Stimulated activated CD8-positive, alpha-beta memory T cell treated with anti-CD3 and anti-CD28 coated beads, Interleukin-15, amount 100 ng/mL, for 48 hours (primary cell): ENCODE measurements around the gene GRIK3.

Source experiments
- DNase-seq, 2 donors: peaks; one replicate each; pipeline ENCODE4 v3.0.0-alpha.2; 2020; ENCODE audit warnings: low read depth in 2 of 2

Gene GRIK3

DNA sequence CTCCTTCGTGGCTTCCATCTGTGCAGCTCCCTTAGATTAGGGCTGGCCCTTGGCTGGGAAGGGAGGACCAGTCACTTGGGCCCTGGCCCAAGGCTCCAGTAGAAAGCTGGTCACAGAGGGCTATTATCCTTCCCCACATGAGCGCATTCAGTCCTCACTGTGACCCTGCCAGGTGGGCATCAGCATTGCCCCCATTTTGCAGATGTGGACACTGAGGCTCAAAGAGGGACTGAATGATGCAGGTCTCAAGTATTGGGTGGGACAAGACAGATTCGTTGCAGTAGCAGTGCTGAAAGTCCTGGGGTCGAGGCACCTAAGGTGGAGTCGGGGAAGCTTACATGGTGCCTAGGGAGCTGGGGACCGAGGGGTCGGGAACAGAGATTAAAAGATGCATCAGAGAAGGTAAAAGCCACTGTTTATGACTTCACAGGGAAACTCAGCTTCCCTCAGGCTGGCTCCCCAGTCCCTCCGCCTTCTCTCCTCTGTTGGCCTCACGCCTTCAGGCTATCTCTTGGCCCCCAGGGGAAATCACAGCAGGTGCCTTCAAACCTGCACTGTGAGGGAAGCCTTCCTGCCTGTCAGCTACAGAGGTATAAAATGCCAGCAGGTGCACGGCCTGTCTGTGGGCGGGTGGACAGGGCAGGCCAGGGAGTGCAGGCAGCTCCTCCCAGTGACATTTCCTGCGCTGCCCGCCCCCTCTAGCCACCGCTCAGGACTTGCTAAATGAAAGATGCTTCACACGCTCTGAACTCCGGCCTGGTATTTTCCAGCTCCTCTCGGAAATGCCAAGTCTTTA lies 178.4 kb downstream of the GRIK3 start:
- no peak for DNase-seq

DNA sequence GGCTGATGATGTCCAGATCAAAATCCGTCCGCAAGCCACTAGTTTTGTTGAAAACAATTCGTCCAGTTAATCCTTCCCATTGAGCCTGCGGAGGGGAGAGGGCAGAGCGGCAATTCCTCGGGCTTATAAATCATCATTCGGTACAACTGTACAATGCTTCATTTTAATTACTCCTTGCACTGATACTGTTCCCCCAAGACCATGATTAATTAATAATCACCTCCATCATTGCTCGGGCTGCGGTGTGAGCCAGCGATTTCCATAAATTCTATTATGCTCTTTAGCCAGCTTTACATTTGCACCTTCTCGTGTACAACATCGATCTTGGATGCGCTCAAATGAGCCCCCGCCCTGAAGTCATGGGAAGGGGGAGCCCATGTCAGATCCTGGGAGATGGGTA lies 180.7 kb downstream of the GRIK3 start:
- no peak for DNase-seq

- no peak for DNase-seq
Measured at GRCh38 chr1:36852586-36852985, 181.7 kb downstream of the GRIK3 start.

GRCh38 chr1:36851595-36851994 lies 182.7 kb downstream of the GRIK3 start:
- no peak for DNase-seq

DNA sequence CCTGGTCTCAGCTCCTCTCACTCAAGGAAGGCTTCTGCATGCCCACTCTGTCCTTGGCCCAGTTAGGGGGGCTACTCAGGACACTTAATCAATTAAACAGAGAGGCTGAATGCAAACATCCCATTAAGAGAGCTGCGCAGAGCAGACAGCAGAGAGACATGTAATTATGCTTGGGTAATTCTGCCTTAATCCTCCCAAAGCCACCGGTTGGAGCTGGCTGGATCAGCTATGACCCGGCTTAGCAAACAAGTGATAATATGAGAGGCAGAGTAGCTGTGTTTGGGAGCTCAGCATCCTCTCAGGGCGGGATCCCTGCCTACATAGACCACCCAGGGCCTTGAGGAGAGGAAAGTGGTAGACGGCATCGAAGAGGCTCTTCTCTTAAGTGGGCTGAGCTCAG lies 183.2 kb downstream of the GRIK3 start:
- DNase-seq = no peak

GRCh38 chr1:36849956-36850355 lies 184.4 kb downstream of the GRIK3 start:
- DNase-seq = no peak

GRCh38 chr1:36847761-36848160 lies 186.6 kb downstream of the GRIK3 start:
- no peak for DNase-seq

DNA sequence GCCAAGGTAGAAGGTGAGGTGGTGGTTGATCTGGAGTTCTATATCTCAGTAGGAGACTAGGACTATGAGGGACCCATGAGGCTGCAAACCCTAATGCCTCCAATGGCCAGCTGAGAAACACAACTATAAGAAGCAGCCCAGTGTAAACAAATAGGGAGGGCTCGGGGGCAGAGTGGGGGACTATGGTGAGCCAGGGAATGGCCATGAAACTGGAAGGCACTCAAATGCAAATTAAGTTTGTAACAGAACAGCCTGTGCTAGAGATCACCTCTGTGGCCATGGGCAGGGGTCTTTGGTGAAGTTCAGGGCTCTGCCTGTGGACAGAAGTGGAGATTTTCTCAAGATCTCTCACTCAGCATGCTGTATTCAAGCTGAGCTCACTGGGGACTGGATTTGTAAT lies 187.1 kb downstream of the GRIK3 start:
- no peak for DNase-seq

GRCh38 chr1:36846357-36846756 lies 188.0 kb downstream of the GRIK3 start:
- no peak for DNase-seq

DNA sequence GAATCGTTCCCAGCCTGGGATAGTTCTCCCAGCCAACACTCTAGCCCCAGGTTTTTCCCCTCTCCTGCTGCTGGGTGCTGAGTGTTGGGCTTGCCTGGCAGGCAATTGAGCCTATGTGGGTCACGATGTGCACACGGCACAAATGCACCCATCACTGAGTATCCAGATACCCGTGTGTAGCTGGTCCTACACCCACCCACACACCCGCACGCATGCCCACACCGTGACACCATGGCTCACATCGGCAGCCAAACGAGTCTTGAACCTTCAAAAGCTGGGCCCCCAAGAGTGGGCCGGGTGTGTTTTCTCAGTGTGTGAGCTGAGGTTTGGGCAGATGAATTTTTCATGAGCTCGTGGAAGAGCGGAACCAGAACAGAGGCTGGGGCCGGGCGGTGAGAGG lies 188.5 kb downstream of the GRIK3 start:
- no peak for DNase-seq

GRCh38 chr1:36844917-36845316 lies 189.4 kb downstream of the GRIK3 start:
- DNase-seq = no peak

DNA sequence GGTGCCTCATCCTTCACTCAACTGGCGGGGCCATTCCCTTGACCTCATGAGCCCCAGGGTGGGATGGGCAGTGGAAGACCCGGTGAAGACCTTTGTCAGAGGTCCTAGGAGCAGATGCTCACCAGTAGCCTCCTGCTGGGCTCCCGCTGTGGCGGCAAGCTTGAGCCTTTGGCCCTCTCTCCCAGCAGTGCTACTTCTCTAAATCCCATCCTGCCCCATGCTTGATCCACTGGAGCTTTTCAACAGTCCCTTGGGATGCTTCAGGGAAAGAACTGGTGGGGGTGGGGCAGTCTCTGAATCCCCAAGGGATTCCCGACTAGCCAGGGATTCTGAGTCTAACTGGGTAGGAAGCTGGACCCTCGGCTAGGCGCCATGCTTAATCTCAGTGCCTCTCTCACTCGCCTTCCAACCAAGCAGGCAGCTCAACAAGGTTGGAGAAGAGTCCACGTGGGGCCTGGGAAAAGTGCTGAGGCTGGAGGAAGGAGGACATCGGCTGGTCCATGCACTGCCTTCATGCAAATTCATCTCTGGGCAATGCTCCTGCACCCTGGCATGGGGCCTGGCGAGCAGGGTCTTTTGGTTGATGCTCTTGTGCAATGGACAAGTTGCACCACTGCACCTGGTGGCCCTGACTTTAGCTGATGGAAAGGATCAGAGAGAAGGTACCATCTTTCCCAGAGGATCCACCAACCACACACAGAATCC lies 190.3 kb downstream of the GRIK3 start:
- no peak for DNase-seq

GRCh38 chr1:36843027-36843426 lies 191.3 kb downstream of the GRIK3 start:
- DNase-seq = no peak

GRCh38 chr1:36842448-36842847 lies 191.9 kb downstream of the GRIK3 start:
- DNase-seq = no peak

DNA sequence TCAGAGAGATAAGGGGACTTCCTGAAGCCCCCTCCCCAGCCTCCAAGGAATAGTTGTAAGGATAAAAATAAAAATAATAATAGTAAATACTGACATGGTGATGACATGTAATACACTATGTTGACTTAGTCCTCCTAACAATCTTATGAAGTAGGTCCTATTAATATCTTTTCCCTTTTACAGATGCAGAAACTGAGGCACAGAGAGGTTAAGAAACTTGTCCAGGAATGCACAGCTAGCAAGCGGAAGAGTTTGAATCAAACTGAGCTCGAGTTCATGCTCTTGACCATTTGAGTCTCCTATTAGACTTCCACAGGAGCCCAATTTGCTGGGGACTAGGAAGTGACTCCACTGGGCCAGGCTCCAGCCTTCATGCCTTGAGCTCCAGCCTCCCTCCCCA lies 194.8 kb downstream of the GRIK3 start:
- DNase-seq = no peak

- DNase-seq = no peak
Measured at GRCh38 chr1:36838888-36839287, 195.4 kb downstream of the GRIK3 start.

GRCh38 chr1:36836916-36837315 lies 197.4 kb downstream of the GRIK3 start:
- DNase-seq = no peak

- no peak for DNase-seq
Measured at GRCh38 chr1:36836196-36836883, 198.0 kb downstream of the GRIK3 start.

DNA sequence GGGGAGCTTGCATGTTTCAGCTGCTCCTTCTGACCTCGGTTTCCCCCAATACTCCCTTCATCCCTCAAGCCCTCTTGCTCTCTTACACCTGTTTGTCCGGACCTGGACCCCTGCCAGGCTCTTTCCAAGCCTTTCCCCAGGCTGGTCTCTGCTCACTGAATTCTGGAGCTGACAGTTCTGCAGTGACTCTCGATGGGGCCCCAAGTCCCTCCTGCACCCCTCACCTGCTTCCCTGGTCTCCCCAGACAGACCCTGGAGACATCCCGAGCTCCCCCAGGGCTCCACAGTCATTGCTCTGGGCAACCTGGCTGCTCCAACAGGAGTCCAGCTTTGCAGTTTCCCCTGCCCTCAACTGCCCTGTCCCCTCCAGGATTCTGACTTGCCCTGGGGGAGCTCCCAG lies 198.6 kb downstream of the GRIK3 start:
- no peak for DNase-seq

- no peak for DNase-seq
Measured at GRCh38 chr1:36835017-36835695, 199.2 kb downstream of the GRIK3 start.

DNA sequence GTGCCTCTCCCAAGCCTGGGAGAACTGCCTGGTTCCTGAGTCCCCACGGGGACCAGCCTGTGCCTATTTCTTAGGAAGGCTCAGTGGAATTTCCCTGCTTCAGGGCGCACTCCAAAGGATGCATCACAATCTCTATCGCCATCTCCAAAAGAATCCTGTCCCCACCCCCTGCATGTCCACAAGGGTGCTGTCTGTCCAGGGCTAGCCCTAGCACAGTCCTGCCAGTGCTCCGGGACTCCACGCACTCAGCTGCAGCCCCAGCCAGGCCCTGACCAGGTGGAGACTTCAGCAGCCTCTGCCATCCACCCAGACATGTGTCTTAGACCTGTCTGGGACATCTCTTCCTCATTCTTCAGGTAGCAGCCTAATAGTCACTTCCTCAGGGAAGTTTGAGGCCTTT lies 199.7 kb downstream of the GRIK3 start:
- no peak for DNase-seq

DNA sequence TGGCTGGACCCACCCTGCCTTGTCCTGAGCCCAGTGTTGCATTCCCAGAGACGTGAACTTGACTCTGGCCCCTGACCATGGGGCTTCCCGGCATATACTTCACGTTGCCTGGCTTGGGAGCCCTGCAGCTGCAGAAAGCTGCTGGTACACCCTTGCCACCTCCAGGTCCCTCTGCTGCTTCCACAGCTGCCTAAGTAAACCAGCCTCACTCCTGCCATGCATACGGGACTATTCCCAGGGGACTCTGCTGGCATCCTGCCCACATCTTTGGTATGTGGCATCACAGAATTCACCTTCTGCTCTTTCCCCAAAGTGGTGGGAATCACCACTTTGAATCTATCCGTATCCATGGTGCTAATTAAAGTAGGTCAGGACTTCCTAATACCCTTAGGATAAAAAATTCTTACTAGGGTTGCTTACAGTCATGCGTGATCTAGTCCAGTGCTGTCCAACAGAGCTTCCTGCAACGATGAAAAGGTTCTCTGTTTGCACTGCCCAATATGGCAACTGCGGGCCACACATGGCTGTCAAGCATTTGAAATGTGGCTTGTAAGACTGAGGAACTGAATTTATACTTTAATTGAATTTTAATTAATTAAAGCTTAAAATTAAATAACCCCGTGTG lies 203.0 kb downstream of the GRIK3 start:
- DNase-seq = no peak
